Measurements from ENCODE around the gene KCNJ9.
"Not testable (repeated sequence)": the region's sequence is repeated elsewhere in the genome, so short reads cannot be mapped to it uniquely, and the experiment has no call there.

KCNJ9 gene

DNA sequence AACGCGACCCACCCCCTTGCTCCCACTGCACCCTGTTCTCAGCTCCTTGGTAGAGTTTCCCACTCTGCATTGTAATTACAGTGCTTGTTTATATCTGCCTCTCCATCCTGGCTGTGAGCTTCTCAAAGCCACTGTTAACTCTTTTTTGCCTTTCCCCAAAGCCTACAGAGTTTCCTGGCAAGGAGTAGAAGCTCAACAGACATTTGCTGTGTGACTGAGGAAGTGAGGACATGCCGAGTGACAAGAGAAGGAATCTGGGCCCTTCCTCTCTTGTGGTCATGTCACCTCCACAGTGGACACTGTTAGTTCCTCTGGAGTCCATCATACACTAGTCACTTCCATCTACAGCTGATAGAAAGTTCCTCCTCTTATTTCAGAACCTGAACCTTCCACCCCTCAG lies 23.1 kb downstream of the KCNJ9 start:
- DNase-seq = no peak

DNA sequence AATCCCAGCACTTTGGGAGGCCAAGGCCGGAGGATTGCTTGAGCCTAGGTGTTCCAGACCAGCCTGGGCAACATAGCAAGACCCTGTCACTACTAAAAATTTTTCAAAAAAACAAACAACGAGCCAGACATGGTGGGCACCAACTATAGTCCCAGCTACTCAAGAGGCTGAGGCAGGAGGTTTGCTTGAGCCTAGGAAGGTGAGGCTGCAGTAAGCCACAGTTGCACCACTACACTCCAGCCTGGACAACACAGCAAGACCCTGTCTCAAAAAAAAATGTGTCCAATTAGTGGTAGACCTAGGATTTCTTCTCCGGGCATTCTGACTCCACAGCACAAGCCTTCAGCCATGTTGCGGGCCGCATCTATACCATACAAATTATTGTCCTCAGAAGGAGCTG lies 23.8 kb downstream of the KCNJ9 start:
- no peak for DNase-seq

DNA sequence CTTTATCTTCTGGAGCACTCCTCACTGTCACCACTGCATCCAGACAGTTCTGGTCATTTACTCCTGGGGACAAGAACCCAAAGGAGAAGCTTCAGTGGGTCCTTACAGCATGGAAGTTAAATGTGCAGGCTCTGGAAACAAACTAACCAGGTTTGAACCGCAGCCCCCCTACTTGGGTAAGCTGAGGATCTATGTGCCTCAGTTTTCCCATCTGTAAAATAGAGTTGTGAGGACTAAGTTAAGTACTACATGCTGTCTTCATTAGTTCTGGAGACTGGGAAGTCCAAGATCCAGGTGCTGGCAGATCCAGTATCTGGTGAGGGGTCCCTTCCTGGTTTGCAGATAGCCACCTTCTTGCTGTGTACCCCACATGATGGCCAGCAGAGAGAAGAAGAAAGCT lies 26.2 kb downstream of the KCNJ9 start:
- no peak for DNase-seq

DNA sequence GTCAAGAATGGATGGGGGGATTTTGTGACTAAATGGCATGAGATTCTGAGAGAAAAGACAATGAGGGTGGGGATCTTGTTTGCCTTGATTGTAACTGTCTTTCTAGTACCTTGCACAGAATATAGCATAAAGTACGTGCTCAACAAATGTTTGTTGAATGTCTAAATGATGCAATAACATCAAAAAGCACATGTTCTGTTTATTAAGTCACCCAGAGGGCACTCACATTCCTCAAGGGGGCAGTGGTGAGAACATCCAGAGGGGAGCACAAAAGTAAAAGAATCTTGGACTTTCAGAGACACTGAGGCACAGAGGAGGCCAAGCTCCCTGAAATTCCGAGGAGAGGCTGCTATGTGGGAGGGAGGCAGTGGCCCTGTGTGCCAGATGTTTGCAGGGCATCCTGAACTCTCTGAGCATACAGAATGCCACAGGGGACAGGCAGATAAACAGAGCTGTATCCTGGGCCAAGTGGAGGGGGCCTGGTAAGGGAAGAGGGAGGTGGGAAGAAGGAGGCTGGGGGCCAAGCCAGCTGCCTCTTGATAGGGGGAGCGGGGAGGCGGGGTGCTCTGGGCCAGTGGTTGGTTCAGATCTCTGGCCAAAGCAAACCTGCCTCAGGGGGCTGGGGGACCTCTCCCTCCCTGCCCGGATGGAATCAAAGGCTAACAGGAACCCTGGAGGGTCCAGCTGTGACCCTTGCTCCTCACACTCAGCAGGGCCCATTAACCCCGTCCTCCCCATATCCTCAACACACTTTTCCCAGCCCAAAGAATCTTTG lies 27.7 kb downstream of the KCNJ9 start:
- no peak for DNase-seq

DNA sequence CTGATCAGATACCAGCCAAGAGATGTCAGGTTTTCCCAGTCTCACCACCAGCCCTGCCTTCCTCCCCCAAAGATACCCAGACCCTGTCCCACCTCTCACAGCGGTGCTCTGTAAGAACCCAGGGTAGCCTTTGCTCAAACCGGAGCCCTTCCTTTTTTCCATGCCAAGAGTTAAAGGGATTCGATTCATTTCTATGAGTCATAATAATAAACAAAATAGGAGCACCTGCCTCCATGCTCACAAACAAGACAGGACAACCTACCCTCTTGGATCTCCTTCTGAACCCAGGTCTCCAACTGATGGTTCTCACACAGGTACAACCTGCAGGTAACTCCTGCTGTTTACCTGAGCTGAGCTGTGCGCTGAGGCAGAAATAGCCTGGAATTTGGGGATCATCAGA lies 28.3 kb downstream of the KCNJ9 start:
- DNase-seq = no peak

DNA sequence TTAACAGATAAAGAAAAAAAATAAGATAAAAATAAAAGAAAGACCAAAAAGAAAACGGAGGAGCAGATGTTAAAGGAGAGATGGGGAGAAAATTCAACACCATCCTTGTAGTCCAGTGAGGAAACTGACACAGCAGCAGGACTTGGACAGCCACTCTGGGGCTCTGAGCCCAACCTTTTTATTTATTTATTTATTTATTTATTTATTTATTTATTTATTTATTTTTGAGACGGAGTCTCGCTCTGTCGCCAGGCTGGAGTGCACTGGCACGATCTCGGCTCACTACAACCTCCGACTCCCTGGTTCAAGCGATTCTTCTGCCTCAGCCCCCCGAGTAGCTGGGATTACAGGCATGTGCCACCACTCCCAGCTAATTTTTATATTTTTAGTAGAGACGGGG lies 30.1 kb downstream of the KCNJ9 start:
- not testable (repeated sequence) for DNase-seq

DNA sequence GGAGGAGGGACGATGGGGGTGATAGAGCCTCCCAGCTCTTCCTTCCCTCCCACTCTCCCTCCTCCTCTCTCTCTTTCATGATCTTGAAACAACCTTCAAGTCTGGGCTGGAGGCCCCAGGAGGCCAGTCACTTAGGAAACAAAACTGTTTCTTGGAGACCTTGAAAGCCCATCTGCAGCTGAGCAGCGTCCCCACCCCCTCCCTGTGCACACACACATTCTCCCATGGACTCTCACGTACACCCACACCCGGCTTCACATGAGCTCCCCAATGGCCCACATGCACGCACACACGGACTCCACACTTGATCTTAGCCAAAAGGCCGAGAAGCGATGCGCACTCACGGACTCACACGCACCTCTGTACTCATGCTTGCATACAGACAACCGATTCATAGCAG lies 31.0 kb downstream of the KCNJ9 start:
- DNase-seq = no peak

DNA sequence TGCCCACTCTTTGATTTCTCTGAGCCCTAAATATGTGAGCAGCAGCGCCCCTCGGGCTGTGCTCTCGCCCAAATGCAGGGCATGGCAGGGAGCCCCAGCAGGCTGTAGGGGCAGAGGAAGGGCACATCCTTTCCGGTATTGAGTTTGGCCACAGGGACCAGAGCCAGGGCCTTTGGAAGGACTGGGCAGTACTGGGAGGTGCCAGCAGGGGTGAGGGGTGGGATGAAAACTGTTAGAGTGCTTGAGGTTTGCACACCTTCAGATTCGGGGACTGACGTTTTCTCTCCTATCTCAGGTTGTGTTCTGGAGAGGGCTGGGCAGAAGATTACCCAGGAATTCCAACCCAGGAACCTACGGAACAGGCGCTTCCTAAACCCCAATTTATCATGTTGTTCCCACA lies 32.1 kb downstream of the KCNJ9 start:
- no peak for DNase-seq

DNA sequence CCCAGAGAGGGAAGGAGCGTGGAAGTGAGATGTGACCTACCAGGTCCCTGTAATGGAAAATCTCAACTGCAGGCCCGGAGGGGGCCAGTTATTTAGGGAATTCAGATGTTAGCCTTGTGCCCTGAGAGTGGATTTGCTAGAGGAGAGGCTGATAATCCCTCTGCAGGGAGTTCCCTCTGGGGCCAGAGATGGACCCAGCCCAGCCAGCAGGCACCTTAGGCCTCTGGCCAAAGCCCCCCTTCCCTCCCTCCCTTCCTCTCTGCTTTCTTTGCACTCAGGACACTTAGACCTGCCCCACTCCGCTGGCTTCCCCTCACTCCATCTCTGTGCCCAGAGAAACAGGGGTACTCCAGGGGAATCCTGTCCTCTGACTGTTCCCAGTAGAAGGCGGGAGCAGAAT lies 32.7 kb downstream of the KCNJ9 start:
- DNase-seq = no peak

DNA sequence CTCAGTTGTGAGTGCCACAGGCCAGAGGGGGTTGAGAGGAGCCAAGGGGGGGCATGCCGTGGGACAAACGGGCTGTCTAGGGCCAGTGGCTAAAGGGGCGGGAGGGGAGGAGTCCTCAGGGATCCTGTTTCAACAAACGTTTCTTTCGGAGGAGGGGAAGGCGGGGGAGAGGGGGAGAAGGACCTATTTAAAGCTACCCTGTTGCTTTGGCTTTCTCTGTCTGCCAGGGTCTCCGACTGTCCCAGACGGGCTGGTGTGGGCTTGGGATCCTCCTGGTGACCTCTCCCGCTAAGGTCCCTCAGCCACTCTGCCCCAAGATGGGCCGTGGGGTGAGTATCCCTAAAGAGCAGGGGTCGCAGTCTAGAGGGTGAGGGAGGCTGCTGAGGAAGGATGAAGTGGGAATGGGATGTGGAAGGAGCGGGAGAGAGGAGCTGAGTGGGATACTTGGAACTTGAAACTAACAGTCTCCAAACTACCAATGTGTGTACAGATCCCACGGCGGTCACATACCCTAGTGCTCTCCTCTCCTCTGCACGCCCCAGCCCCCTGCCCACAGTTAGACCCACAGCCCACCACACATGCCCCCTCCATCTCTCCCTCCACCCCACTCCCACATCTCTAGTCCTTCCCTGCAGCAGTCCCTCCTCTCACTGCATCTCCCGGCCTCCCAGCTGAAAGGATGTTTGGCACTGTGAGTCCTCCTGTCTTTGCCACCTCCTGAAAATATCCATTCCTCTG lies 34.4 kb downstream of the KCNJ9 start, which contains the start of gene ATP1A2:
Gene ATP1A2 (plus strand): TSS at position 215 of the 738 bp plus-strand sequence. CDS start 103 bp downstream, at position 318.
- no peak for DNase-seq

DNA sequence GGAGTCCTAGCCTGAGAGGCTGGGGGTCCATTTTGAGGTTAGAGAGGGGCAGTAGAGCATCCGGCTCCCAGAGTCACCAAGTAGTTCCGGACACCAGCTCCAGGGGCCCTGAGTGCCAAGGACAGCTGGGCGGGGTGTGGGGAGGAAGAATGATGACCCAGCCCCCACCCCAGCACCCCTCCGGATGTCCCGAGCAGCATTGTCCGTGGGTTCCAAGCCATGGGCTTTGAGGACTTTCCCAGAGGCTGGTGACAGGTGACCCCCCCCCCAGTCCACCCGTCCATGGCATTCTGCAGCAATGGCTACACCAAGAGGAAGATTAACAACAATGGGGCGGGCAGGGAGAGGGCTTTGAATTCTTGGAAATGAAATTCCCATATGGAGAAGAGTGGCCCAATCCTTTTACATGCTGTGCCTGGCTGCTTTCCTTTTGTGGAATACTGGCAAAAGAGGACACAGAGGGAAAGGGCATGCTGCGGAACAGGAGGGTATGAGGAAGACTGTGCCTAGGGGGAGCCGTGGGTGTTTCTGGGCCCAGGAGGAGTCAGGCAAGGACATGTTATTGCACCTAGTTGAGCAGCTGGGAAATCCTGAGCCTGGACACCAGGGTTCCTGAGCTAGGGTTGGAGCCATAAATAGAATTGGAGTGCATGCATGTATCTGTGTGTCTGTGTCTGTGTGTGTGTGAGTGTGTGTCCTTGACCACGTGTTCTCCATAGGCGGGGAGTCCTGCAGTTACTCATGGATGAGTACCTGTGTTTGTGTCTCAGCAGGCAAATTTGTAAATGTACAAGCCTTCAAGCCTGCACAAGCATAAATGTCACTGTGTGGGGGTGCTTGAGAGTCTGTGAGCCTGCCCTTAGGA lies 35.2 kb downstream of the KCNJ9 start:
- DNase-seq = no peak

DNA sequence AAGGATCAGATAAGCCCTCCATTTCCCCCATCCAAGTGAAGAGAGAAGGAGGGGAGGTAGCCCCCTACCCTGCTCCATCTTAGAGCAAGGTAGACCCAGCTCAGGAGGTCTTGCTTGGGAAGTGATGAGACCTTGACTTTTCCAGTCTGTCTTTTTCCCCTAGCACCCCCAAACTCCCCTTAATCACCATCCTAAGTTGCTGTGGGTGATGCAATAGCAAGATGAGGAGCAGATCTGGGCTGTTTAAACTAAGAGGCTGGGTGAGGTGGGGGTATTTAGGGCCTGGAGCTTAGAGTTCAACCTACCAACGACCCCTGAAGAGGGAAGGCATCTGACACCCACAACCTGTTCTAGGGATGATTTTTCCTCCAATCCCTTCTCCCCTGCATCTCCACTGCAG lies 36.0 kb downstream of the KCNJ9 start:
- no peak for DNase-seq

DNA sequence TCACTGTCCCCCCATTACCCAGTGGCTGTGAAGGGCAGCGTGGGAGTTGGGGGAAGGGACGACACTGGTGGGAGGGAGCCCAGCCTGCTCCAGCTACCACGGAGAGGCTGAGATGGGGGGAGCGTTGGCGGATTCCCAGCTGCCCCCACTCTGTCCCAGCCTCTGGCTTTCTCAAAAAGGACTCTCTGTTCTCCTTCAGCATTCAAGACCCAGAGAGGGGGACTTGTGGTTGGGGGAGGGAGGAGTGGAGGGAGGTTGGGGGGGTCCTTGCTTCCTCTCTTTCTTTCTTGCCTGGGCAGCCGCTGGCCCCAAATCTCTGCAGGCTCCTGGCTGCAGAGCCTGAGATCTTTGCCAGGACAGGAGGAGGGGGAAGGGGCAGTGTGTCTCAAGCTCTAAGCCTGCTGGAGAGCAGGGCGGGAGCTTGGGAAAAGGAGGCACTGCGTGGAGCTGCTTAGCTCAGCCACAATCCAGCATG lies 36.4 kb downstream of the KCNJ9 start:
- DNase-seq = no peak

DNA sequence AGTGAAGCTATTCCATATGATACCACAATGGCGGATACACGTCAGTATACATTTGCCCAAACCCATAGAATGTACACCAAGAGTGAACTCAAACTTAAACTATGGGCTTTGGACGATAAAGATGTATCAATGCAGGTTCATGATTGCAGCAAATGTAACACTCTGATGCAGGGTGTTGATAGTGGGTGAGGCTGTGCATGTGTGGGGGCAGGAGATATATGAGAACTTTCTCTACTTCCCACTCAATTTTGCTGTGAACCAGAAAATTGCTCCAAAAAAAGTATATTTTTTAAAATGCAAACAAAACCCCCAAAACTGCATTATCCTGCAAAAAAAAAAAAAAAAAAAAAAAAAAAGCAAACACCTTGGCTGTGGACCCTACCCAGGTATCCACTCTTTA lies 37.6 kb downstream of the KCNJ9 start:
- no peak for DNase-seq

DNA sequence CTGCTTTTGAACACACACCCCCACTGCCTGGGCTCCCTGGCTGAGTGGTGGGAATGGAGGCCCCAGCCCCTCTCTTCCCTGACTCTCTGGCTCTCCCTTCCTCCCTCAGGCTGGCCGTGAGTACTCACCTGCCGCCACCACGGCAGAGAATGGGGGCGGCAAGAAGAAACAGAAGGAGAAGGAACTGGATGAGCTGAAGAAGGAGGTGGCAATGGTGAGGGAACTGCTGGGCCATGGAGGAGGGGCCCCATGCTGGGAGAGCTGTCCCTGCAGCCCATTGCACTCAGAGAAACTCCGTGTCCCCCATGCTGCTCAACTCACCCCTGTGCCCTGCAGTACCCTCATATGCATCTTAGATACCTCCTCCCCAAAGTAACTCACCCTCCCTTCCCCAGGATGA lies 39.5 kb downstream of the KCNJ9 start:
- no peak for DNase-seq

DNA sequence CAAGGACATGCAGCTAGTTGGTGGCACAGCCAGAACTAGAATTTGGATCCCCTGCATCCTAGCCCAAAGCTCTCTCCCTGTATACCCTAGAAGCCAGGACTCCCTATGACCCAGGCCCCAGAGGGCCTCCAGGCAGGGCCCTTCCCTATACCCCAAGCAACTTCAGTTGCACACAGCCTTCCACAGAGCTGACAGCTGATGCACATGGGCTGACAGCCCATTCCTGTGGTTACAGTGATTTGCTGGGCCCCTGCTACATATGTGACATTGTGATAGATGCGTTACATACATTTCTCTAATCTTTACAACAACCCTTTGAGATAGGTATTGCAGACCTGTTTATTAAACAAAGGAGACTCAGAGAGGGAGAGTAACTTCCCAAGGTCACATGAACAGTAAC lies 40.0 kb downstream of the KCNJ9 start:
- DNase-seq = no peak

DNA sequence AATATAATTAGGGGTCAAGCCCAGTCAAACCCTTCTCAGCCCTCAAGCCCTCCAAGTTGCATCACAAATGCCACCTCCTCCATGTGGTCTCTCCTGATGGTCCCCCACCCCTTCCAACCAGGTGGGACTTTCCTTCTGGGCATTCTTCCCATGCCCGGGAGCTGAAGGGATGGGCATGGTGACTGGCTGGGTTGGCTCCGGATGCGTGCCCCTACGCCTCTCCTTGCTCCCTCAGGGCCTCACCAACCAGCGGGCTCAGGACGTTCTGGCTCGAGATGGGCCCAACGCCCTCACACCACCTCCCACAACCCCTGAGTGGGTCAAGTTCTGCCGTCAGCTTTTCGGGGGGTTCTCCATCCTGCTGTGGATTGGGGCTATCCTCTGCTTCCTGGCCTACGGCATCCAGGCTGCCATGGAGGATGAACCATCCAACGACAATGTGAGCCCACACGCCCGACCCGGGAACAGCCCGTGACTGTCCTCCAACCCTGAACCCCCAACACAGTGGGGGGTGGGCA lies 41.7 kb downstream of the KCNJ9 start:
- no peak for DNase-seq

DNA sequence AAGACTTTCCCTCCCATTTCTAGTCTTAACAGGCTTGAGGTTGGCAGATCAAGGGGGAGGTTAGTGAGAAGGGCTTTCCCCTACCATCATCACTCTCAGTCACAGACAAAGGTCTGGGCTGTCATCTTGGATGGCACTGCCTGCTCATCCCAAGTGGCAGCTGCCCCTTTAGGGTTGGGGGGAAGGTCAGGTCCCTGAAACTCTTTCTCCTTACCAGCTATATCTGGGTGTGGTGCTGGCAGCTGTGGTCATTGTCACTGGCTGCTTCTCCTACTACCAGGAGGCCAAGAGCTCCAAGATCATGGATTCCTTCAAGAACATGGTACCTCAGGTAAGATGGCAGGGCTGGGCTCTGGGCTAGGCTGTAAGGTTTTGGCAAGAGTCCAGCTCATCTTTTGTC lies 42.4 kb downstream of the KCNJ9 start:
- DNase-seq = no peak

DNA sequence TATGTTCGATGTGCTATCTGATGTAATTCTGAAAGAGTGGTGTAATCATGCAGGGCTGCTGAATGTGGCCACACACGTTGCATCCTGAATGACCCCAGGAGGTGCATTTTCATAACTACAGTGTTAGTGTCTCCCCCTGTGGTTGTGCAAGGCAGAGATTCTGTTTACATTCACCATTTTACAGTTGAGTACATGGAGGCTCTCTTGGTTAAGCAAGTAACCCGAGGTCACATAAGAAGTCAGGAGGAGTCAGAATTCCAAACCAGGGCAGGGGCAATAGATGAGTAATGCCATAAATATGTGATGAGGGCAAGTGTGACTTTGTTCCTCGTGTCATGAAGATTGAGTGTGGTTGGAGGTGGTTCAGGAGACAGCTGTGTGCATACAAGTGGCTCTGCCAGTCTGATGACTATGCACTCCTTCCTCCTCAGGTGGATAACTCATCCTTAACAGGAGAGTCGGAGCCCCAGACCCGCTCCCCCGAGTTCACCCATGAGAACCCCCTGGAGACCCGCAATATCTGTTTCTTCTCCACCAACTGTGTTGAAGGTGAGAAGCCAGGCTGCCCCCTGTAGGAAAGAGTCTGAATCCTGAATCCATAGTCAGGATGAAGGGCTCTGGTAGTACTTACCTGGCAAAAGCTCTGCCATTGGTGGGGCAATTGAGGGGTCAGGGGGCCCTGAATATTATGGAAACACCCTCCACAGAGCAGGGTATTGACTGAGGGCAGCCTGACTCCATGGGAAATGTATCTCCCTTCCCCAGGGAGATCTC lies 43.6 kb downstream of the KCNJ9 start:
- no peak for DNase-seq

DNA sequence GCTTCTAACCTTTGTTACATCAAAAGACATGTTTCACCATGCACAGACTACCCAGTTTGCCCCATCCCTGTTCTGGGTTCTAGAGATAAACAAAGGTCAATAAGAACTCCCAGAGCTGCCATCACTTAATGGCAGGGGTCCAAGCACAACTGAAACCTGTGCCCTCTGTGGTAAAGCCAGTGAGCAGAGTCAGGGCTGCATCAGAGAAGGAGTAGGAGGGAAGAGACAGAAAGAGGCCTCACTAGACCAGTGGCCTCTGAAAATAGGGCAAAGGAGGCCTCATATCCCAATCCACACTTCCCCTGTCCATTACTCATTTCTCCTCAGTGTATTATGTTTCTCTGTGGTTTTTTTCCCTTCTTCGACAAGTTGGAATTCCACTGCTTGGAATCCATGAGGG lies 44.4 kb downstream of the KCNJ9 start:
- DNase-seq = no peak

DNA sequence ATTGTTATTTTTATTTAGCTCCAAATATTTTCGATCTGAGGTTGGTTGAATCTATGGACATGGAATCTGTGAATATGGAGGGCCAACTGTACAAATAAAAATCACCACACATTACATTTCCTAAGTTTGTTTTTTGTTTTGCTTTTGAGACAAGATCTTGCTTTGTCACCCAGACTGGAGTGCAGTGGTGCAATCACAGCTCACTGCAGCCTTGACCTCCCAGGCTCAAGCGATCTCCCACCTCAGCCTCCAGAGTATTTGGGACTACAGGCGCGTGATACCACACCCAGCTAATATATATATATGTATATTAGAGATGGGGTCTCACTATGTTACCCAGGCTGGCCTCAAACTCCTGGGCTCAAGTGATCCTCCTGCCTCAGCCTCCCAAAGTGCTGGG lies 45.0 kb downstream of the KCNJ9 start:
- not testable (repeated sequence) for DNase-seq

DNA sequence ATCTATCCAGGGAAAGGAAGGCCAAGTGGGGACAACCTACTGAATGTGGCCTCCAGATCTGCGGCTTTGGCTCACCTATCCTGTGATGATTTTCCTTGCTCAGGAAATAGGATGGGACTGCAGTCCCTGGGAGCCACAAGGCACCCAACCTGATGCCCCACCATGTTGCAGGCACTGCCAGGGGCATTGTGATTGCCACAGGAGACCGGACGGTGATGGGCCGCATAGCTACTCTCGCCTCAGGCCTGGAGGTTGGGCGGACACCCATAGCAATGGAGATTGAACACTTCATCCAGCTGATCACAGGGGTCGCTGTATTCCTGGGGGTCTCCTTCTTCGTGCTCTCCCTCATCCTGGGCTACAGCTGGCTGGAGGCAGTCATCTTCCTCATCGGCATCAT lies 46.0 kb downstream of the KCNJ9 start:
- DNase-seq = no peak
